Colonic mucosa (tissue), 4 donors: Measurements from ENCODE around the gene GSTA2. TPM values are rescaled to one million over a fixed set of nuclear protein-coding genes. Genes with fewer than 3 reads are reported as not detected.

Source experiments
- DNase-seq: peaks from one replicate; pipeline ENCODE4 v3.0.0-alpha.2; 2020
- H3K27ac ChIP-seq: fragments of 200-600 bp; one replicate; pipeline ENCODE4 v1.8.0; 2021
- H3K27me3 ChIP-seq: fragments of 200-600 bp; one replicate; pipeline ENCODE4 v1.8.0; 2021
- H3K36me3 ChIP-seq: fragments of 200-600 bp; one replicate; pipeline ENCODE4 v1.8.0; 2021
- H3K4me1 ChIP-seq: fragments of 200-600 bp; one replicate; pipeline ENCODE4 v1.8.0; 2021; ENCODE audit warnings: mild to moderate bottlenecking
- H3K4me3 ChIP-seq: fragments of 200-600 bp; one replicate; pipeline ENCODE4 v1.8.0; 2021
- H3K9ac ChIP-seq, 2 donors: one replicate each; pipeline ENCODE4 v1.7.0; 2013; ENCODE audit warnings: control low read depth in 2 of 2, low read depth in 2 of 2, low read length in 2 of 2
- H3K9me3 ChIP-seq: fragments of 200-600 bp; one replicate; pipeline ENCODE4 v1.8.0; 2021
- intact Hi-C: fragments of 100-400 bp; cut with DNase I; formaldehyde crosslinking; loops from one replicate; pipeline ENCODE4 v1.14.1; 2022
- total RNA-seq, 2 donors: library from RNA; stranded (reverse); fragmentation: NEBNext Ultra II Directional in 1 of 2; extraction: Animal tissue kit (Norgen Biotek cat#: 25700) in 1 of 2; gene quantifications; one replicate each; pipeline ENCODE4 v1.2.1, GENCODE V29; 2021
- TF ChIP-seq, protein P1 (sequence below): fragments of 200-600 bp; IDR thresholded peaks from one replicate; pipeline ENCODE4 v1.8.0; 2022; ENCODE audit warnings: antibody characterized with exemption, mild to moderate bottlenecking
- donor health status: healthy.
- donor health status: DM: no; HTN: no; CAD: no.
- donor health status: DM: no; HTN: no; CAD: no.

GSTA2 gene
- total RNA-seq, 2 donors from 2014 or later: 0.22 to 0.35 TPM

DNA sequence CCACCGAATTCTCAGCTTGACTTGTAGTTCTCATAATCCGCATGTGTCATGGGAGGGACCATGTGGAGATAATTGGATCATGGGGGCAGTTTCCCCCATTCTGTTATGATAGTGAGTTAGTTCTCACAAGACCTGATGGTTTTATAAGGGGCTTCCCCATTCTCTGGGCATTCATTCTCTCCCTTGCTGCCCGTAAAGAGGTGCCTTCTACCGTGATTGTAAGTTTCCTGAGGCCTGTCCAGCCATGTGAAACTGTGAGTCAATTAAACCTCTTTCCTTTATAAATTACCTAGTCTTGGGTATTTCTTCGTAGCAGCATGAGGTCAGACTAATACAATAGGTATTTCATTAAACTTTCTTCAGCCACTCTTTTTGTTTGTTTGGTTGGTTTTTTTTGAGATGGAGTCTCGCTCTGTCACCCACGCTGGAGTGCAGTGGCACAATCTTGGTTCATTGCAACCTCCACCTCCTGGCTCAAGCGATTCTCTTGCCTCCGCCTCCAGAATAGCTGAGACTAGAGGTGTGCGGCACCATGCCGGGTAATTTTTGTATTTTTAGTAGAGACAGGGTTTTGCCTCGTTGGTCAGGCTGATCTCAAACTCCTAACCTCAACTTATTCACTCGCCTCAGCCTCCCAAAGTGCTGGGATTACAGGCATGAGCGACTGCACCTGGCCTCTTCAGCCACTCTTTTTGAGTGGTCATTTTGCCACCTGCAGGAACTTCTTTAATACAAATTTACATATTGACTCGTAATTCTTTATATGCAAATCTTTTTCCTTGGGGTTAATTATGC lies 36.3 kb downstream of the GSTA2 start:
- no peaks in the 10 kb centered on the region for H3K4me1 ChIP-seq
- no peaks in the 10 kb centered on the region for H3K36me3 ChIP-seq
- DNase-seq: no peak
- H3K9me3 ChIP-seq: no peaks in the 10 kb centered on the region
- H3K9ac ChIP-seq: no peak overlapping the region
- H3K27ac ChIP-seq: no peak overlapping the region
- H3K27me3 ChIP-seq: no peaks in the 10 kb centered on the region
- no peak overlapping the region for H3K4me3 ChIP-seq
- intact Hi-C loops: no loop called here
- TF ChIP-seq, protein P1, sequence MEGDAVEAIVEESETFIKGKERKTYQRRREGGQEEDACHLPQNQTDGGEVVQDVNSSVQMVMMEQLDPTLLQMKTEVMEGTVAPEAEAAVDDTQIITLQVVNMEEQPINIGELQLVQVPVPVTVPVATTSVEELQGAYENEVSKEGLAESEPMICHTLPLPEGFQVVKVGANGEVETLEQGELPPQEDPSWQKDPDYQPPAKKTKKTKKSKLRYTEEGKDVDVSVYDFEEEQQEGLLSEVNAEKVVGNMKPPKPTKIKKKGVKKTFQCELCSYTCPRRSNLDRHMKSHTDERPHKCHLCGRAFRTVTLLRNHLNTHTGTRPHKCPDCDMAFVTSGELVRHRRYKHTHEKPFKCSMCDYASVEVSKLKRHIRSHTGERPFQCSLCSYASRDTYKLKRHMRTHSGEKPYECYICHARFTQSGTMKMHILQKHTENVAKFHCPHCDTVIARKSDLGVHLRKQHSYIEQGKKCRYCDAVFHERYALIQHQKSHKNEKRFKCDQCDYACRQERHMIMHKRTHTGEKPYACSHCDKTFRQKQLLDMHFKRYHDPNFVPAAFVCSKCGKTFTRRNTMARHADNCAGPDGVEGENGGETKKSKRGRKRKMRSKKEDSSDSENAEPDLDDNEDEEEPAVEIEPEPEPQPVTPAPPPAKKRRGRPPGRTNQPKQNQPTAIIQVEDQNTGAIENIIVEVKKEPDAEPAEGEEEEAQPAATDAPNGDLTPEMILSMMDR: no peak

- Histone ChIP-seq H3K36me3 (no peaks in the 10 kb centered on the region), H3K27ac (no peak overlapping the region), H3K9me3 (no peaks in the 10 kb centered on the region), H3K9ac (no peak overlapping the region), H3K4me3 (no peak overlapping the region), H3K27me3 (no peaks in the 10 kb centered on the region), H3K4me1 (no peaks in the 10 kb centered on the region)
- no peak for DNase-seq
- intact Hi-C loops: no loop called here
- TF ChIP-seq, protein P1: no peak
Observed at GRCh38 chr6:52726193-52726542, 37.1 kb downstream of the GSTA2 start.

DNA sequence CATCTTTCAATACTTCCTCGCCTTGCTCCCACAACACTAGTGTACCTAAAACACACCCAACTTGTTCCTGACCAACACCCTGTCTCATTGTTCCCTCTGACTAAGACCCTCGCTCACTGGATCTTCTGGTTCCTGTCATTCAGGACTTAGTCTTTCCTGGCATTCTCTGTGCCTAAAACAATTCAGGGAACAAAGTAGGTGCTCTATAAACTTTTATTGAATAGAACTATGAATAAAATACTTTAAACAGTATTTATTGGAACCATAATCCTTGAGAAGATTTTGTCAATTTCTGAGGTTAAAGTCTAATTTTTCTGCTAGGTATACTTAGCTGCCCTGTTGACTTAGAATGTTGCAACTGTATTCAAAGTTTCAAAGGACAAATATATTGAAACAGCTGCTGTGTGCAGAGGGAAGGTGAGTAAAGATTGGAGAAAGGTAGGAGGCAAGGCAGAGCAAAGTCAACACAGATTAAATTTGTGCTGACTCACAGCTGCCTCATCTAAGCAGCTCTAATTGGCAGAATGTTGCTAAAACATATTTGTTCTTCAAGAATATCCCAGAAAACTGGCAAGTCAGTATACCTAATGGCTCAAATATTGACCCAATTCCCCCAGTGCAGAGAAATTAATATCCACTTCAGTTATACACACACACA lies 37.6 kb downstream of the GSTA2 start:
- H3K9ac ChIP-seq: no peak overlapping the region
- TF ChIP-seq, protein P1: no peak
- H3K27ac ChIP-seq: peak overlapping the region; percentile 68
- peak; percentile 54 for DNase-seq
- no peaks in the 10 kb centered on the region for H3K27me3 ChIP-seq
- no peak overlapping the region for H3K4me3 ChIP-seq
- H3K9me3 ChIP-seq: no peaks in the 10 kb centered on the region
- intact Hi-C loops: no loop called here
- no peaks in the 10 kb centered on the region for H3K4me1 ChIP-seq
- H3K36me3 ChIP-seq: no peaks in the 10 kb centered on the region

- intact Hi-C loops: no loop called here
Observed at GRCh38 chr6:52725143-52725534, 38.1 kb downstream of the GSTA2 start.

DNA sequence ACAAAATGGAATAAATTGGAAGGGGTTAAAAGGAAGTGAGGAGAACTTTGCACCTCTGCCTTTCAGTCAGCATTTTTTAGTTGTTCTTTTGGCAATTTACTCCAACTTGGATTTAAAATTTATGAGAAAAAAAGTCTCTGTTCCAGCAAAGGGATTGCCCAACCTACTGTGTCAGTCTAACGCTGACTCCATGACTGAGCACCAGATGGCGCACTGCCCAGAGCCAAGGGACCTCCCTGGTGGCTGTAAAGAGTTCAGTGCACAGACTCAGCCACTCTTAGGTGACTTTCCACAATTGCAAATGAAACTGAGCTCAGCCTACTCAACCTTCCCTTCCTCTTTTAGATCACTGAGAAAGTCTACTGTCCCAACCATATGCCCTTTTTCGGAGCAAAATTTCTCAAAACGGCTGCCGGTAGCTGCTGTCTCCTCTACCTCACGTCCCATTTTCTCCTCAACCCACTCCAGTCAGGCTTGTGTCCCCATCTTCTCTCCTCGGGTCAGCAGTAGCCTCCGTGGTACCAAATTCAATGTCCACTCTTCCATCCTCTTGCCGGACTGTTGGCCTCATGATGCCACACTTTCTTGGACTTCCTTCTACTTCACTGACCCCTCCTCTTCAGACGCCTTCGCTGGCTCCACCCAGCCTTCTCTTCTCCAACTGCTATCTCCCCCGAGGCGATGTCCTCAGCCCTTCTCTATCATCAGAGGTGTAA lies 38.7 kb downstream of the GSTA2 start:
- no peak overlapping the region for H3K9ac ChIP-seq
- peak; percentile 88 for DNase-seq

More at GRCh38 chr6:52725143-52725534, 38.1 kb downstream of the GSTA2 start:
- no peak overlapping the region for H3K4me3 ChIP-seq
- H3K27me3 ChIP-seq: no peaks in the 10 kb centered on the region
- no peaks in the 10 kb centered on the region for H3K36me3 ChIP-seq
- no peaks in the 10 kb centered on the region for H3K4me1 ChIP-seq
- no peak overlapping the region for H3K9ac ChIP-seq
- DNase-seq: peak; percentile 29
- H3K27ac ChIP-seq: peak overlapping the region; percentile 68
- H3K9me3 ChIP-seq: no peaks in the 10 kb centered on the region
- TF ChIP-seq, protein P1: no peak

More for the DNA sequence above, 38.7 kb downstream of the GSTA2 start:
- intact Hi-C loops: no loop called here
- no peak overlapping the region for H3K4me3 ChIP-seq
- no peaks in the 10 kb centered on the region for H3K27me3 ChIP-seq
- no peaks in the 10 kb centered on the region for H3K4me1 ChIP-seq
- TF ChIP-seq, protein P1: peak; percentile 67
- H3K9me3 ChIP-seq: no peaks in the 10 kb centered on the region
- H3K36me3 ChIP-seq: no peaks in the 10 kb centered on the region
- H3K27ac ChIP-seq: peak overlapping the region; percentile 68
